COLO668 (cell line): Measurements from ENCODE around the gene TOMM7.

ENCODE experiments used
- DNase-seq: peaks from one replicate; lab custom pipeline; 2025; ENCODE audit not compliant: unreplicated experiment; lab: John Stamatoyannopoulos, UW

TOMM7 gene

DNA sequence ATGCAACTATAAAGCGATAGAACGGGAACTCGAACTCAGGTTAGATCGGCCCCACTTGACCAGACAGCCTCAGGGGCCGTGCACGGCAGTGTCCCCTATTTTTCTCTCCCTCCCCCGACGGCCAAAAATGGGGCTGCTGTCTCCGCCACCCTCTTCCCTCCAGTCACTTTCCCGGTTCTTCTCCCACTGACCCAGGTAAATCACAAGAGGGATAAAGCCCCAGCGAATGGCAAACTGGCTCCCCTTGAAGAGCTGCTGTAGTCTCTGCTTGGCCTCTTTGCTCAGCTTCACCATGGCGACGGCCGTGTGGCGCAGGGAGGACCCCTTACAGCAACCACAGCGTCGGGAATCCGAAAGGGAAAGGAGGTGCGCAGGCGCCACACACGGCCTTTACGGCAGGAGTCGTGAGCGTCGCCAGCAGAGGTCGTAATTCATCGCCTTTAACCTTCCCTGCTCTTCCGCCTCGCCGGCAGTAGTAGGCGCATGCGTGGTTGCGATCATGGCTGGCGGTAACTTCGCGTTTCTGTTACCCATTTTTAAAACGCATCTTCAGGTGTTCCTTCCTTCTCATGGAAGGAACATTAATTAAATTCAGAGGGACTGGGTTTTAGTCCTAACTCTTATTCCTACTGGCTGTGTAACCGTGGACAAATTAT is at the start of gene TOMM7:
Gene TOMM7 (minus strand): TSS at position 364 of the 656 bp plus-strand sequence. CDS start 70 bp downstream, at position 294.
- DNase-seq, result peak; percentile 99

DNA sequence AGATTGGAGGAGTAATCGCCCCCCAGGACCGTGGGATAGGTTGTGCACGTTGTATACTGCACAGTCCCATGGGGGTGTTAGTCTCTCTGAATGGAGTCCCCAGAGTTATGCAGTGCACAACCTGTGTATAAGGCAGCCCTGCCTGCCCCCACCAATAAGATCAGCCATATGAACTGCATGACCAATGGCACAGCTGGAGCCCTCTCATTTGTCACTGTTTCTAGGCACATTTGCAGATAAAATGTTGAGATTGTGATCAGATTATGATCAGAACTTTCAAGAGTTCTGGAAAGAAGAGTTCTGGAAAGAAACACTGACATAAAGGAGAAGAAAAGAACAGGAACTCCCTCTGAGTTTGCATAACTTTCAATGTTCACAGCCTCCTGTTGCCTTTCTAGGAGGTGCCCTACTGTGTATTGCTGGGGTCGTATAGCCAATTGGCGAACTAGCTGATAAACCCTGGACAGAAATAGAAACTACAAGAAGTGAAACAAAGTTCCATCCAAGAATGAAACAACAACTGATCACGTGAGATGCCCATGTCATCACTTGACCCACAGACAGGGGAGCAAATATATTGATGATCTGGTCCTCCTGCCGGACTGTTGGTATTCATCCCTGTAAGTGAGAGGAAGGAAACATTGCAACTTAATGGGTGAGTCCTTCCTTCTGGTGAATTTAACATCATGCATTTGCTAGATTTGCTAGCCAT is 49.6 kb upstream of the TOMM7 start:
- no peak for DNase-seq

DNA sequence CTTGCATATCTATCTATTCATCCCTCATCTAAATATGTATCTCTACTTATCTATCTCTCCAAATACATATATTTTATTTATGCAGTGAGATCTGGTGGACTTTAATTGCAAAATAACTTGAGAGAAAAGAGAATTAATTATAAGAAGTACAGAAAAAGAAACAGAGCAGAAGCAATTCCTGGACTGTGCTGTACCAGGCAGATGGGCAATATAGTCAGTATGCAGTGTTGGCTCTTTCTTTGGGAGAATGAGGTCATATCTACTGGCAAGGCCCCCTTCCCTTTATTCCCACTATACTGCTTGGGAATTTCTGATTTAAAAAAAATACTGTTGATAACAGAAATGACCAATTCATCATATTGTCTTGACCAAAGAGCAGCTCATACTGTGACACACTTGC is 49.0 kb upstream of the TOMM7 start:
- DNase-seq, result no peak

DNA sequence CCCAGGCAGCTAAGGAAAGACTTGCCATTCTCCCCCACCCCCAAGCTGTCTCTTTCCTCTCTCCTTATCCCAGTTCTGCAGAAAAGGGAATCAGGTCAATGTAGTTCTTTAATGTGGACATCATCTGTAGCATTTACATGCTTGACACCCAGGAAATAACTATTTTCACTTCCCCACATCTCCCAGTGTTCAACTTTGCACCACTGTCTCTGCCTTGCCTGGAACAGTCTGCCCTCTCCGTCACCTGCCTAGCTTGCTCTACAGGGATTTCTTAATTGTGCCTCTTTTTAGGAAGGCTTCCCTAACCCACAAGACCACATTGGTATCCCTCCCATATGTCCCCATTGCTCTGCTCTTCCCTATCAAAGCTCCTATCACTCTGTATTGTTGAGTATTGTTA is 45.9 kb upstream of the TOMM7 start:
- no peak for DNase-seq

DNA sequence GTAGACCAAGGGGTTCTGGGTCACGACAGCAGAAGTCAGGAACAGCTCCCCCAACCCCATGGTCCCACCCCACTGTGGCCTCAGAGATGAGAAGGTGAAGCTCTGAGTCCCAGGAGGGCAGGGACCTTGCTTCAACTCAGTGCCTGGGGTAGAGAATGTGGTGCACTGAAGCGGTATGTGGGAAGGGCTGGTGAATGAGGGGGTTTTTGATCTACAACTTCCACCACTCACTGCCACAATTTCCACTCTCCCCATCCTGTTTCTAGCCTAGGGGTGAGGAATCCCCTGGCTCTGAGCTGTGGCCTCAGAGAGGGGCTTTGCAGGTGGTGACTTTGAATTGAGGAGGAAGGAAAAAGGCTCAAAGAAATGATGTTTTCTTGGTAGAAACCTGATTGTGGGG is 44.9 kb upstream of the TOMM7 start:
- no peak for DNase-seq

DNA sequence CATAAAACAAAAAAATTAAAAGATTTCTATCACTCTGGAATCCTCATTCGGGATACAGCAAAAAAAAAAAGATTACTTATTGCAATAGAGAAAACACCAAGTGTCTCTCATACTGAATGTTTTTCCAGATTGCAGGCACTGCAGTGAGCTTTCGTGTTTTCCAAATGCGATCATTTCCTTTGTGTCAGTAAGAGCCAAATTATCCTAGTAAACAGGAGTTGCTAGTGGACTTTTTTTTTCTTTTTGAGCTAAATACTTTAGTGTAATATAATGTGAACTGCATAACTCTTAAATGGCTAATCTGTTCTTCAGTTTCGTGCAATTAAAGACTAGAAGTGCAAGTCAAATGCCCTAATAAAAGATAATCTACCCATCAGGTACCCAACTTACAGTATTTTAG is 44.4 kb upstream of the TOMM7 start:
- DNase-seq, result no peak

DNA sequence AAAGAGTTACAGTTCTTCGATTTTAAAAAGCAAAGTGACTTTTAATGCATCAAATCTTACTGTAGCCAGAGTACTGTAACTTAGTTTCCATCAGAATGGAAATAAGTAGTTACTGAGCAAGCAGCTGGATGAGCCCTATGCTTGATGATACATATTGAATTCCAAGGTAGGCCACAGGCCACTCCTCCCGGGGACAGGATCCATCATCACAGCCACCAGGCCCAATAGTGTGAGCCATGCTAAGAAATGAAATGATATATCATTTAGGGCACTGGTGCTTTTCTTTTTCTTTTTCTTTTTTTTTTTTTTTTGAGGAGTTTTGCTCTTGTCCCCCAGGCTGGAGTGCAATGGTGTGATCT is 42.9 kb upstream of the TOMM7 start:
- DNase-seq, result no peak

DNA sequence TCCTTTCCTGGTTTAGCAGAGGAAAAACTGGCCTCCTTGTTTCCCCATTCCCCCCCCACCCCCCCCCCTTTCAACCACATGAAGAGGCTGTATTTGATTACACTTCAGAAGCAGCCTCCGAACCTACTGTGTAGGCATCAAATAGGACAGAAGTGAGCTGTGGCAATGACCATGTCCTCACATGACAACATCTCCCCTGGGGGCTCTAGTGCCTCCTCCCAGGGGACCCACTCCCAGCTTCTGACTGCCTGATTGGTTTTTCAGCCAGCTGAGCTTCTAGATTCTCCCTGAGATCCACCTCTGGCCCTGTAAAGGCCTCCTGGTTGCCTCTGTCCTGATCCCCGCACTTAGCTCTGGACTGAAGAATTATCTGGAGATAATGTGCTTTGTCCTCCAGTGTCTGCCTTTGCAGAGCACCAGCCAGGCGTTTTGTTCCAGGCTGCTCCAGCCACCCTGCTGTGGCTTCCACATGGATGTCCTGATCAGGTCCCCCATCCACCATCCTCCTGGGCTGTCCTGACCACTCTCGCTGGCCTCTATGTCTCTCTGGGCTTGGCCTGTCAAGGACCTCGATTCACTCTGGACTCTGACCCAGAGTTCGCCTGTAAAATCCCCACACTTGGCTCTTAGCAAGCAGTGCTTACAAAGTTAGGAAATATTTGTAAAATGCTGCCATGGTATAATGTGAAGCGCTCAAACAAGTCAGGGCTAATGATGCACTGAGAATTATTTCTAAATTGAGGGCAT is 42.4 kb upstream of the TOMM7 start:
- no peak for DNase-seq

DNA sequence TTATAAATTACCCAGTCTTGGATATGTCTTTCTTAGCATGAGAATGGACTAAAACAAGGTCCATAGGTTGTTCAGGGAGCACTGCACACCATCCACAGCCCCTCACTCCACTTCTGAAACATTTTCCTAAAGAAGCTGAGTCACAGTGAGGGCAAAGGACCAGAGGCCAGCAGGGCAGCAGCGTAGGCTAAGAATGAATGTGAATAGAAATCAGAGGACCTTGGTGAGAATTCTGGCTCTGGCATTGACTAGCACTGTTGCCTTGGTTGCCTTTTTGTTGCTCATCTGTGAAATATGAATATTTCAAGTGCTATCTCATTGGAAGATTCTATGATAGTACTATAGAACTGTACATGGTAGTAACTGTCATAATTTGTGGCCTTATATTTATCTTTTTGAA is 41.7 kb upstream of the TOMM7 start:
- no peak for DNase-seq

DNA sequence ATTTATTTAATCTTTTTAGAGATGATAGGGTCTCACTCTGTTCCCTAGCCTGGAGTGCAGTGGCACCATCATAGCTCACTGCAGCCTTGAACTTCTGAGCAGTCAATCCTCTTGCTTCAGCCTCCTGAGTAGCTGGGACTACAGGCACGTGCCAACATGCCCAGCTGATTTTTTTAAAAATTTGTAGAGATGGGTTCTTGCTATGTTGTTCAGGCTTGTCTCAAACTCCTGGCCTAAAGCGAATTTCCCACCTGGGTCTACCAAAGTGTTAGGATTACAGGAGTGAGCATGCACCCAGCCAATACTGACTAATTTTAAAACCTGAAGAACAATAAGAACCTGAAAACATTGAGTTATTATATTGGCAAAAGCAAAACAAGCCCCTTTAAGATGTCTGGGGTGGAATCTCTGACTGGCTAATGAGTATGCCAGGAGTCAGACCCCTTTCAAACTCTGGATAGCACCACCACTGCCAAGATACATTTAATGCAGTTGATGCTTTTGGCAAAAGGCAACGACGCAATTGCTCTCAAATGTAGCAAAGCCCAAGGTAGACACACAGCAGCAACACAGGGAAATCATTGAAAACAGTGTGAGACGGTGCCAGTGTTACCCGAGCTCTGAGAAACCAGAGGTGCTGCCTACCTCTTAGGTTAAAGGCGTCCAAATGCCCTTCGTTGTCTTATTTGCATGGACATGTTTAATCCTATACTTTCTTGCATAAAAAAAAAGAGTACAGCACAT is 40.7 kb upstream of the TOMM7 start:
- no peak for DNase-seq

DNA sequence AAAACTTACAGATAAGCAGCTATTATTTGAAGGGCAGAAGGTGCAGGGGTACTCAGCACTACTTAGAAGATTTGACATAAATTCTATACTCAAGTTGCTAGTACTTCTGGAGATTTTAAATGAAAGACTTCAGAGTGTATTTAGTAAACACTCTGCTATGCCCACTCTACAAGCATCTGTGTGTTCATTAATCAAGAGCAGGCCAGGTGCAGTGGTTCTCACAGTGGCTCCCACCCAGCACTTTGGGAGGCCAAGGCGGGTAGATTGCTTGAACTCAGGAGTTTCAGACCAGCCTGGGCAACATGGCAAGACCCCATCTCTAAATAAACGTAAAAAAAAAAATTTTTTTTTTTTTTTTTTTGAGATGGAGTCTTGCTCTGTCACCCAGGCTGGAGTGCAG is 38.9 kb upstream of the TOMM7 start:
- no peak for DNase-seq

DNA sequence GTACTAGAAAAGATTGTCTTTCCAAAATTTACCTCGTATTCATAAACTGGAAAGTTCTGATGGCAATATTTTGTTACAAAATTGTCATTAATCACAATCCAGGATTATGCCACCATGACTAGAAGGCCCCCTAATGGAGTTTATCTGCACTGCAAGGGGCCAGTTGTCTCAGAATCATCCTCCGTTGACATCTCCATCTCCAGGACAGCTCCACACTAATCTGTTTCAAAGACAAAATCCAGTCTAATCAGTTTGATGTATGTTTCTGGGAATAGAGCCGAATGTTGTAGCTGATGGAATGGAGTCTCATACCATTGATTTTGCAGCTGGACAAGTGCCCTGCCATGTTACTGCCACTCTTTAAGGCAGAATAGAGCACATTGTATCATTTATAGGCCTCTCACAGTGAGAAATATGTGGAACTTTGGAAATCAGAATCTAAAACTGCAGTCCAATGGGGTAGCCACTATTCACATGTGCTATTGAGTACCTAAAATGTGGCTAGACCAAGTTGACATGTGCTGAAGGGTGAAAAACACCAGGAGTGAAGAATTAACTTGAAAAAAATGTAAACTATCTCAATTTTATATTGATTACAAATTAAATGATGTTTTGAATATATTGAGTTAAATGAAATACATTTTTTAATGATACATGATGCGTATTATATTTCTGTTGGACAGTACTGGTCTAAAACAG is 38.3 kb upstream of the TOMM7 start:
- DNase-seq, result peak; percentile 27

DNA sequence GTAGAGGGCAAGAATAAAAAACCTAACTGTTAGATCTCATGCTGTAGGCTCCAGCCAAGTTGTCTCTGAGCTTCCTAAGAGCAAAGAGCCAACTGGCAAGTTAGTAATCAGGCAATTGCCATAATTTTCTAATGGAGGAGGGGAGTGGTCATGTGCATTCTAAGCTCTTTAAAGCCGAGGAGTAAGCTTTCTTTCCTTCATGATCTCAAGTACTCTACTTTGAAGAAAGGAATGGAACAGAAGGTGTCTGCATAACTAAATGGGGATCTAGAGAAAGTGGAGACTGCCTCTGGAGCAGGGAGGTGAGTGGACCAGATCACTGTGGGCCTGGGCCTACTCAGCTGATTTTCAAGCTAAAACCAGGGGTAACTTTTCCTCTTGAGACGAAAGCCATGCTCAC is 37.7 kb upstream of the TOMM7 start:
- no peak for DNase-seq

DNA sequence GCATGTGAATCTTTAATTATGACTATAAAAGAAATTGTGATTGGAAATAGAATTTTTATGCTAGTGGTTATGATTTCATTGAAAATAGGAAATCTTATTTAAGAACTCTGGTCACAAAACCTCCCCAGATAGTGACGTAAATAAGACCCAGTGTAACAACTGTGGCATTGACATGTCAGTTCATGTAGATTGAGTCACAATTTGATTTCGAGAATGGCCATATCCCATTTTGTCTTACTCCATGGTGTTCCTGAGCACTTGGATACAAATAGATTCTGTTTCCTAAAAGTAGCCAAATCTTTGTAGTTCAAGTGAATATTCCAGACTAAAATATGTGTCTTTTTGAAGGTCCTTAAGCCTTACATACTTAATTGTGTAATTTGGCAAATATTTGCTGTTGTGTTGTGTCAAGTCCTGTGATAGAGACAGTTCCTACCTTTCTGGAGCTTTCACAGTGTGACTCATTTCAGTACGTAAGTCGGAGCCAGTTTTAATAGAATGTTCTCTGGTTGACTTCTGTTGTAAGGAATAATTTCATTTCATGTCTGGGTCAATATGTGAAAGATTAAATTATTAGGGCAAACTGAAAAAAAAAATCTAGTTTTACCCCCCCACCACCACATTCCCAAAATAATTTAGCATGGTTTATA is 37.1 kb upstream of the TOMM7 start:
- DNase-seq, result no peak

DNA sequence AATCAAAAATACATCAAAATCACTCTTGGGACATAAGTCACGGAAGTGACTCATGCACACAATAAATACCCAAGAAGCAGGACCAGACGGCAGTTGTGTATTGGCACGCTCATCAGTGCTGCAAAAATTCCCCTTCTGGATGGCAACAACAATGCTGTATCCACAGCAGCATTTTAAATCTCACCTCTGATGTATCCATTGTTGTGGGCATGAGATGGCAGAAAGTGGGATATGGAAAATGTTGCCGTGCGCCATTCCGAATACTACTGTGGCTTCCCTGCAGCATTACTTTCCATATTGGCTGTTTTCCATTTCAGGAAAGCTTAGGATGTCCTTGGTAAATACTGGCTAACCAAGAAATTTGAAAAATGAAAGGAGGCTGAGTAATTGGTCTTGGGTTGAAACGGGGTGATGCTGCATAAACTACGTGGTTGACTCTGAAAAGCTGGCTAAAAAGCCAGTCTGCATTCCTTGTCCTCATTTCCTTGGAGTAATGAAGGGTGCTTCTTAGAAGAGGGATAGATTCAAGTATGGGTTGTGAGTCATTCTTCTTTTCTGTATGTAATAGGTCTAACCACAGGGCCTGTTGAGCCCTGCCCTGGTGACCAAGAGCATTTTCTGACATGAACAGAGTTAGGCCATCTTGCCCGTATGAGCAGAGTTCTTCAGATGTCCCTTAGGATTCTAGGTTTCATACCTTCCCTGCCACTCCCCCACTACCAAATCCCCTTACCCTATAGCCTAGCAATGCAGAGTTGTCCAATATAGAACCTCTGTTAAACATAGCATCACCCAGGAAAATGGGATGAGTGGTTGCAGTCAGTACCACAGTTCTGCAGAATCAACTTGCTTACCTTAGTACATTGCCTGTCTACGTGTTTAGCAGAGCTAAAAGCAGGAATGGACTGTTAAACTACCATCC is 36.3 kb upstream of the TOMM7 start:
- DNase-seq, result no peak

DNA sequence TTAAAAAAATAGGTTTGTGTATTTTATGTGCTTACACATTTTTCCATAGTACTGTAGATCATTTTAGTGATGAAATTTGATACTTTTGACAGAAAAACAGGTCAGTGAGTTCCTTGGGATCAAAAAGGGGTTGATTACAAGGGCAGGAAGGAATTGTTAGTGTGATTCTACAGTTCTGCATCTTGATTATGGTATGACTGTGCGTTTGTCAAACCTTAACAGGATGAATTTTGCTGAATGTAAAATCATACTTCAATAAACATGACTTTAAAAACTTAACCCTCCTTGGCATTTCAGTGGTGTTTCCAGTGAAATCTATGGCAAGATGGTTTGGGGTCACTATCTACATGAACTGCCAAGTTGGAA is 35.6 kb upstream of the TOMM7 start:
- DNase-seq, result no peak

DNA sequence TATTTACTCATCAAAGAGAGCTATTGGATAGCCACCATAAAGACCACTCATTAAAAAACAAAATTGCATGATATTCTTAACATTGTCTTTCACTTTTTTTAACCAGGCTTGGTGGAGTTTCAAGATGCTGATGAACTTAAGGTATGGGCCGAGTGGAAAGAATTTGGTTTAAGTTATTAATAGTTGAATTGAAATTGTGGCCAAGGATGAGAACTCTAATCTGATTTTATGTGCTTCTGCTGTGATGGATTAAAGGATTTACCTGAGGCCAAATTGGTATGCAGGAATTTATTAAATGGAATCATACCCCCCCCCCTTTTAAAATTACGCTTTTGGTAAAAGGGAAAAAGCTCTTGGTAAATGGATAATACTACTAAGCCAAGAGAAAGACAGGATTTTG is 33.8 kb upstream of the TOMM7 start:
- DNase-seq, result no peak

DNA sequence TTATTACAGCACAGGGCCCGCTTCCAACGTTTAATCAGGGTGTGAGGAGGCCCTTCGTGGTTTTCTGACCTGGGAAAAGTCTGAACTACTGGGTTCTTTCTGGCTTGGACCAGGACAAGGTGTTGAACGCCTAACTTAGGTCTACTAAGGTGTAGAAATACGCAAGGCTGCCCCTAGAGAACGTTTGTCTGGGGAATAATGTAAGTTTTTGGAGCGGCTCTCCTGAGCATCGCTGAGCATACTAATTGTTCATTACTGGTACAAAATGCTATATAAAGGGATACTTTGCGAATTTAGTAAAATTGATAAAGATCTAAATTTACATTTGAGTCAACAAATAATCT is 32.4 kb upstream of the TOMM7 start:
- DNase-seq, result no peak

DNA sequence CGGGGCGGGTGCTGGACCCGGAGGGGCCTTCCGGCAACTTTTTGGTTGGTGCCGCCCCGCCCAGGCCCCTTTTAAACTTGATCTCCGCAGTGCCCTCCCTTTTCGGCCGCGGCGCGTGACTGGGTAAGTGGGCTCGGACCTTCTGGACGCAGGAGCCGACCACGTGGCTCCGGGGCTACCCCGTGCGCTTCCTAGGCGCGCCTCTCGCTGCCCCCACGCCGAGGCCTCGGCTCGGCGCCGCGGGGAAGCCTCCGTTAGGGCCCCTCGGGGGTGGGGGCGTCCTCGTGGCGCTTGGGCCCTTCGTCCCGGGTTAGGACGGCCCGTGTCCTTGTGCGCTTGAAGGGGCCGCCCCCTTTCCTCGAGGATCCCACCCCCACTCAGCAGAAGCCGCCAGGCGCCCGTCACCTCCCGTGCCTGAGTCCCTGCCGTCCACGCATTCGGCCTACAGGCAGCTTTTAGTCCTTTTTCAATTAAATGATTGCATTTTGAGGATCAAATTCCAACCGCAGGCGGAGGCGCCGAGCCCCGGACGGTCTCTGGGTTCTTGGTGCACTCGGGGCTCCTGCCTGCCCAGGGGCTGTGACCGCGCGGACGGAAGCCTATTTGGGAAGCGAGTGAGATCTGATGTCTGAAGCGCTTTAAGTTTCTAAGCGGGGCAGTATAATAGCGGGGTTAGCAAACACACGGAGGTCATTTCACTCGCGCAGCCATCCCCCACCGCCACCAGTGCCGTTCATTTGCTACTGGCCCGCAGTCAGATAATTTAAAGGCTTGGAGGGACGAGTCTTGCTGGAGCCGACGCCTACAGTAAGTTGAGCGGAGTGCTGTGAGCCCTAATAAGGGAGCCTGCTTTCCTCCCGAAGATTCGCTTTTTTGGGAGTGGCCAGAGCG is 31.8 kb upstream of the TOMM7 start:
- peak; percentile 85 for DNase-seq
